ENCODE results near the gene WNT10A. TPM values are rescaled to one million over a fixed set of nuclear protein-coding genes. Genes with fewer than 3 reads are reported as not detected.

Gene WNT10A
- total RNA-seq, 6 donors from 2014 or later = 0.15 to 1.0 (median 0.55) TPM; not detected in 2

DNA sequence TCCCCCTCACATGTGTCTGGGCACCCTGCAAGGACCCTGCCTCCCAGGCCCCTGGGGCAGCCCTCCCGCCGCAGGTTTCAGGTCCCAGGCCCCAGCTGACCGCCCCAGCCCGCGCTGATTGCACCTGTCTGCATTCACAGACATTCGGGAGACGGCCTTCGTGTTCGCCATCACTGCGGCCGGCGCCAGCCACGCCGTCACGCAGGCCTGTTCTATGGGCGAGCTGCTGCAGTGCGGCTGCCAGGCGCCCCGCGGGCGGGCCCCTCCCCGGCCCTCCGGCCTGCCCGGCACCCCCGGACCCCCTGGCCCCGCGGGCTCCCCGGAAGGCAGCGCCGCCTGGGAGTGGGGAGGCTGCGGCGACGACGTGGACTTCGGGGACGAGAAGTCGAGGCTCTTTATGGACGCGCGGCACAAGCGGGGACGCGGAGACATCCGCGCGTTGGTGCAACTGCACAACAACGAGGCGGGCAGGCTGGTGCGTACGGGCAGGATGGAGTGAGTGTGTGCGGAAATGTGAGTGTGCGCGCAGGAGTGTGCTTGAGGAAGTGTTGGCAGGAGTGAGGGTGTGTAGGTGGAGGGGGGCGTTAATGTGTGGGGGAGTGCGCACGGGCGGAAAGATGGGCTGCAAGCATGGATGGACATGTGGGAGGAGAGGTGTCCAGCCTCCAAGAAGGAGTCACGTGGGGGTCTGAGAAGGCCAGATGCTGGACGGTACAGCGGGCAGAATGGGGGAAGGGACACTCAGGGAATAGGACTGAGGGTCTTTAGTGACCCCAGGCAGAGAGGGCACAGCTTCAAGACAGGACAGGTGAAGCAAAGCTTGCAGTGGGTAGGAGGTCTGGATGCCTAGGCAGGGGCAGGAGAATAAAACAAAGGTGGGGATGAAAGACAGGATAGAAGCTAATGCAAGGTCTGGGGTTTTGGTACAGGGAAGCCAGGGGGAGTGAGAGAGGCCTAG, 9.0 kb upstream of the WNT10A start:
- TF ChIP-seq POLR2A (IDR thresholded peaks at IDR 0.05) = no peak
- TF ChIP-seq, protein P1, sequence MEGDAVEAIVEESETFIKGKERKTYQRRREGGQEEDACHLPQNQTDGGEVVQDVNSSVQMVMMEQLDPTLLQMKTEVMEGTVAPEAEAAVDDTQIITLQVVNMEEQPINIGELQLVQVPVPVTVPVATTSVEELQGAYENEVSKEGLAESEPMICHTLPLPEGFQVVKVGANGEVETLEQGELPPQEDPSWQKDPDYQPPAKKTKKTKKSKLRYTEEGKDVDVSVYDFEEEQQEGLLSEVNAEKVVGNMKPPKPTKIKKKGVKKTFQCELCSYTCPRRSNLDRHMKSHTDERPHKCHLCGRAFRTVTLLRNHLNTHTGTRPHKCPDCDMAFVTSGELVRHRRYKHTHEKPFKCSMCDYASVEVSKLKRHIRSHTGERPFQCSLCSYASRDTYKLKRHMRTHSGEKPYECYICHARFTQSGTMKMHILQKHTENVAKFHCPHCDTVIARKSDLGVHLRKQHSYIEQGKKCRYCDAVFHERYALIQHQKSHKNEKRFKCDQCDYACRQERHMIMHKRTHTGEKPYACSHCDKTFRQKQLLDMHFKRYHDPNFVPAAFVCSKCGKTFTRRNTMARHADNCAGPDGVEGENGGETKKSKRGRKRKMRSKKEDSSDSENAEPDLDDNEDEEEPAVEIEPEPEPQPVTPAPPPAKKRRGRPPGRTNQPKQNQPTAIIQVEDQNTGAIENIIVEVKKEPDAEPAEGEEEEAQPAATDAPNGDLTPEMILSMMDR (IDR thresholded peaks at IDR 0.05) = no peak
- TF ChIP-seq POLR2AphosphoS5 (IDR thresholded peaks at IDR 0.05) = no peak
- TF ChIP-seq EP300 (IDR thresholded peaks at IDR 0.05) = no peak
- no peaks in the 10 kb centered on the region for H3K36me3 ChIP-seq
- no peak overlapping the region for H3K27ac ChIP-seq
- peak overlapping the region in 3 of 4 donors; percentile 12 to 35 (median 12) for H3K4me3 ChIP-seq
- DNase-seq (peak in 1 of 2 donors; percentile 86), ATAC-seq (ENCODE audit: low FRiP score in 2 of 2) (no peak)
- H3K27me3 ChIP-seq = peaks cover 0 to 39% (median 25%) of the 10 kb centered on the region in 4 donors
- 3% methylated on average over 20 to 52 of the region's 60 CpGs for WGBS, 2 donors
- H3K4me1 ChIP-seq = peaks cover 13 to 23% (median 17%) of the 10 kb centered on the region in 4 donors
- H3K9me3 ChIP-seq = no peaks in the 10 kb centered on the region

DNA sequence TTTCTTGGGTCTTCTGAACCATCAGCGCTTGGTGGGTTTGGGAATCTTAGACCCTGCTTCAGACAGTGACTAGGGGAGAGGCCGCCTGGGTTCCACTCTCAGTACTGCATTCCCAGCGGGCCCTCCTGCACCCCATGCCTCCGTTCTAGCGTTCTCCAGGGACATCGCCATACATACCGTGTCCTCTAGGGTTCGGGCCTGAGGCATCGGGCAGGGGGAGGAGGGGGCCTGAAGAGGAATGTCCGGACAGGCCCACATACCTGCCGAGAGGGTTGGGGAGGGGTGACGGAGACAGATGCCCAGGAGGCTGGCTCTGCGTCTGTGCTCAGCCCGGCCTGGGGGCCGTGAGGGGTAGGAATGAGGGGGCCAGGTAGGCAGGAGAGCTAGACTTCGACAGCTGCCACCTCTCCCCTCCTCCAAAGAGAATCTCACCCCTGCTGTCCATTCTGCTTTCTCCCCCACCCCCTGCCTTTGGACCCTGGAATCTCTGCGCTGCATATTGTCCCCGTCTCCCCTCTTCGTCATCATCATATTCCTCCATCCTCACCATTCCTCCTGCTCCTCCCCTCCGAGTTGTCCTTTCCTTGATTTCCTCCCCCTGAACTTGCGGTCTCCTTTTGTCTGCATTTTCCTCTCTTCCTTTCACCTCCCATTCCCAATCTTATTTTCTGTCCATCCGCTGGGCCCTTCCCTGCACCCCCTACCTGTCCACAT, 7.8 kb upstream of the WNT10A start:
- ATAC-seq (ENCODE audit: low FRiP score in 2 of 2) (no peak), DNase-seq (no peak)
- TF ChIP-seq EP300 (IDR thresholded peaks at IDR 0.05) (no peak), POLR2A (IDR thresholded peaks at IDR 0.05) (no peak), POLR2AphosphoS5 (IDR thresholded peaks at IDR 0.05) (no peak)
- TF ChIP-seq, protein P1 (IDR thresholded peaks at IDR 0.05) = no peak
- Histone ChIP-seq H3K36me3 (no peaks in the 10 kb centered on the region), H3K9me3 (no peaks in the 10 kb centered on the region), H3K4me1 (peaks cover 13 to 23% (median 17%) of the 10 kb centered on the region in 4 donors), H3K4me3 (no peak overlapping the region), H3K27ac (no peak overlapping the region), H3K27me3 (peaks cover 0 to 39% (median 25%) of the 10 kb centered on the region in 4 donors)
- 10 to 16% methylated on average over 20 to 22 of the region's 22 CpGs for WGBS, 2 donors

DNA sequence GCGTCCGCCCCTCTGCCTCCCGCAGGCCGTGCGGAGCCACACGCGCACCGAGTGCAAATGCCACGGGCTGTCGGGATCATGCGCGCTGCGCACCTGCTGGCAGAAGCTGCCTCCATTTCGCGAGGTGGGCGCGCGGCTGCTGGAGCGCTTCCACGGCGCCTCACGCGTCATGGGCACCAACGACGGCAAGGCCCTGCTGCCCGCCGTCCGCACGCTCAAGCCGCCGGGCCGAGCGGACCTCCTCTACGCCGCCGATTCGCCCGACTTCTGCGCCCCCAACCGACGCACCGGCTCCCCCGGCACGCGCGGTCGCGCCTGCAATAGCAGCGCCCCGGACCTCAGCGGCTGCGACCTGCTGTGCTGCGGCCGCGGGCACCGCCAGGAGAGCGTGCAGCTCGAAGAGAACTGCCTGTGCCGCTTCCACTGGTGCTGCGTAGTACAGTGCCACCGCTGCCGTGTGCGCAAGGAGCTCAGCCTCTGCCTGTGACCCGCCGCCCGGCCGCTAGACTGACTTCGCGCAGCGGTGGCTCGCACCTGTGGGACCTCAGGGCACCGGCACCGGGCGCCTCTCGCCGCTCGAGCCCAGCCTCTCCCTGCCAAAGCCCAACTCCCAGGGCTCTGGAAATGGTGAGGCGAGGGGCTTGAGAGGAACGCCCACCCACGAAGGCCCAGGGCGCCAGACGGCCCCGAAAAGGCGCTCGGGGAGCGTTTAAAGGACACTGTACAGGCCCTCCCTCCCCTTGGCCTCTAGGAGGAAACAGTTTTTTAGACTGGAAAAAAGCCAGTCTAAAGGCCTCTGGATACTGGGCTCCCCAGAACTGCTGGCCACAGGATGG, 7.1 kb upstream of the WNT10A start:
- TF ChIP-seq, protein P1 (IDR thresholded peaks at IDR 0.05) = no peak
- TF ChIP-seq POLR2A (IDR thresholded peaks at IDR 0.05) (no peak), EP300 (IDR thresholded peaks at IDR 0.05) (no peak), POLR2AphosphoS5 (IDR thresholded peaks at IDR 0.05) (no peak)
- ATAC-seq (ENCODE audit: low FRiP score in 2 of 2) = no peak
- peaks cover 13 to 23% (median 17%) of the 10 kb centered on the region in 4 donors for H3K4me1 ChIP-seq
- no peaks in the 10 kb centered on the region for H3K9me3 ChIP-seq
- H3K4me3 ChIP-seq = no peak overlapping the region
- peaks cover 0 to 44% (median 26%) of the 10 kb centered on the region in 4 donors for H3K27me3 ChIP-seq
- H3K27ac ChIP-seq = no peak overlapping the region
- WGBS, 2 donors = 14 to 17% methylated on average over 37 to 38 of the region's 86 CpGs
- no peaks in the 10 kb centered on the region for H3K36me3 ChIP-seq
- DNase-seq = peak in 1 of 2 donors; percentile 85

DNA sequence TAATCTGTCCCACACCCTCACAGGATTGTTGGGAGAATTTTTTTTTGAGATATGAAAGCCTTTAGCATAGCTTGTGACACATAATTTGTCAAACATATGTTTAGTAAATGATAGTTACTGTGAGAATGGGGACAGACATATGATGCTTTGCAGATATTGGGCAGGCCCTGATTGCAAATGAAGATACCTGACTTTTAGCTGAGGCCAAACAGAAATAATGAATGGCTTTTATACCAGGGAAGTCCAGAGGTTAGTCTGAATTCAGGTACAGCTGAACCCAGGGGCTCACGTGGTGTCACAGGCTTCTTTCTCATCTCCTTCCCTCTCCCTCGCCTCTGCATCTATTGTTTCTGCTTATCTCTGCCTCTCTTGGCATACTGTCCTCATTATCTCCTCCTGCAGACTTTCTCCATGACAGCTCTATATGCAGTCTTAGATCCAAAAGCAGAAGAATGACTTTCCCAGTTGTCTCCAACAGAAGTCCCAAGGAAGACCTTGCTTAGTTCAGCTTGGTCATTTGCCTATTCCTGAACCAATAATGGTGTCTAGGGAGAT, 4.9 kb upstream of the WNT10A start:
- H3K36me3 ChIP-seq = no peaks in the 10 kb centered on the region
- no peak overlapping the region for H3K4me3 ChIP-seq
- no peak for DNase-seq
- H3K4me1 ChIP-seq = peaks cover 24 to 34% (median 29%) of the 10 kb centered on the region in 4 donors
- ATAC-seq (ENCODE audit: low FRiP score in 2 of 2) = no peak
- TF ChIP-seq, protein P1 (IDR thresholded peaks at IDR 0.05) = no peak
- TF ChIP-seq POLR2A (IDR thresholded peaks at IDR 0.05) (no peak), EP300 (IDR thresholded peaks at IDR 0.05) (no peak), POLR2AphosphoS5 (IDR thresholded peaks at IDR 0.05) (no peak)
- WGBS, 2 donors = 18 to 35% methylated on average over 2 of the region's 2 CpGs
- no peaks in the 10 kb centered on the region for H3K9me3 ChIP-seq
- no peak overlapping the region for H3K27ac ChIP-seq
- H3K27me3 ChIP-seq = peaks cover 2 to 65% (median 34%) of the 10 kb centered on the region in 4 donors
